ENCODE data around the gene TMEM18. TPM values are rescaled to one million over a fixed set of nuclear protein-coding genes. Genes with fewer than 3 reads are reported as not detected.

The TMEM18 gene
- total RNA-seq, 1 experiment from 2014 or later = 19.0 TPM

DNA sequence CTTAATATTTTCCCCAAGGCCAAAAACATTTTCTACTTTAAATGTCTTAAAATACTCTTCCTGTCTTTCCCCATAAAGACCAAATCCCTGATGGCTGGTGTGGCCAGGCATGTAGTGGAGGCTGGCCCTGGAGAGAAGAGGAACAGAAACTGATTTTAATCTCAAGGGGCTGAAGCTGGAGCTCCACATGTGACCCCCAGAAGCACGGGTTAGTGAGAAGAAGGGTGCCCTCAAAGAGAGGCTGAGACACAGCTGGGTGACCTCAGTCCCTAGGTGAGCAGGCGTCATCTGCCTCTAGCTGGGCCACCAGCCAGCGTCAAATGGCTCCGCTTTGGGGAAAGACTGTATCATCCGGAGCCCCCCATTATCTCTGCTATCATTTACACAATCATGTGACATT lies 19.3 kb upstream of the TMEM18 start:
- TF ChIP-seq, protein P1, sequence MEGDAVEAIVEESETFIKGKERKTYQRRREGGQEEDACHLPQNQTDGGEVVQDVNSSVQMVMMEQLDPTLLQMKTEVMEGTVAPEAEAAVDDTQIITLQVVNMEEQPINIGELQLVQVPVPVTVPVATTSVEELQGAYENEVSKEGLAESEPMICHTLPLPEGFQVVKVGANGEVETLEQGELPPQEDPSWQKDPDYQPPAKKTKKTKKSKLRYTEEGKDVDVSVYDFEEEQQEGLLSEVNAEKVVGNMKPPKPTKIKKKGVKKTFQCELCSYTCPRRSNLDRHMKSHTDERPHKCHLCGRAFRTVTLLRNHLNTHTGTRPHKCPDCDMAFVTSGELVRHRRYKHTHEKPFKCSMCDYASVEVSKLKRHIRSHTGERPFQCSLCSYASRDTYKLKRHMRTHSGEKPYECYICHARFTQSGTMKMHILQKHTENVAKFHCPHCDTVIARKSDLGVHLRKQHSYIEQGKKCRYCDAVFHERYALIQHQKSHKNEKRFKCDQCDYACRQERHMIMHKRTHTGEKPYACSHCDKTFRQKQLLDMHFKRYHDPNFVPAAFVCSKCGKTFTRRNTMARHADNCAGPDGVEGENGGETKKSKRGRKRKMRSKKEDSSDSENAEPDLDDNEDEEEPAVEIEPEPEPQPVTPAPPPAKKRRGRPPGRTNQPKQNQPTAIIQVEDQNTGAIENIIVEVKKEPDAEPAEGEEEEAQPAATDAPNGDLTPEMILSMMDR (IDR thresholded peaks at IDR 0.05; ENCODE audit: unreplicated experiment) = no peak
- Mint-ChIP-seq H3K4me1 (ENCODE audit: low read depth, unreplicated experiment) (peaks cover 9% of the 10 kb centered on the region), H3K27ac (ENCODE audit: unreplicated experiment) (no peak overlapping the region), H3K4me3 (ENCODE audit: low read depth, unreplicated experiment) (no peak overlapping the region), H3K9me3 (ENCODE audit: low read depth, unreplicated experiment) (peaks cover 8% of the 10 kb centered on the region), H3K36me3 (ENCODE audit: insufficient read depth, unreplicated experiment) (no peaks in the 10 kb centered on the region), H3K27me3 (ENCODE audit: unreplicated experiment) (no peaks in the 10 kb centered on the region)
- CTCF ChIA-PET = no interaction called here
- intact Hi-C loops (cut with micrococcal nuclease; ENCODE audit: unreplicated experiment) = no loop called here
- no peak for DNase-seq
- BruUV-seq (replicated peaks) = no TSS peak

DNA sequence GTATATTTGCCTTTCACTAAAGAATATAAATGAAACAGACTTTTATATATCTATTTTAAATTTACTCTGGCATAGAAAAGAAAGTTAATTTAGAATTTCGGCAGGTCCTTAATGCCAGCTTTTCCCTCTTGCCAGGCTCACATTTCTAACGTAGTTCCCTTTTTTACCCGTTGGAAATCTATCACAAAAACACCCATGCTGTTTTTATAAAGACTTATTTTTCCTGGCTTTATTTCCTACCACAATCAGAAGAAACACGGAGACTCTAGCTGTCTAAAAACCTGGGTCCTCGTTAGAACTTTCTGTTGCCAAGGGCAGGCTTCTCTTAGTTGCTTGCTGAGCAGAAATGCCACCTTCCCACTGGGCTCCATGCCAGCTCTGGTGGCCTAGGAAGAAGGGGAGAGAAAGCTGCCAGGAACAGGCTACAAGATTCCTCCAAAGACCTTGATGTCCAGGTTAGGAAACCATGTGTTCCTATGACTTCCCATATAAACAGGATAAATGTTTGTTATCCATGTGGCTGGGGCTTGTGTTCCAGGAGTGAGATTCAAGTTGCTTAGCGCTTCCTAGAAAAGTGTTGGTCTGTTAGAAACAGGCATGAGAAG lies 17.8 kb upstream of the TMEM18 start:
- TF ChIP-seq, protein P1 (IDR thresholded peaks at IDR 0.05; ENCODE audit: unreplicated experiment) = no peak
- Mint-ChIP-seq H3K9me3 (ENCODE audit: low read depth, unreplicated experiment) (peaks cover 5% of the 10 kb centered on the region), H3K36me3 (ENCODE audit: insufficient read depth, unreplicated experiment) (no peaks in the 10 kb centered on the region), H3K27me3 (ENCODE audit: unreplicated experiment) (no peaks in the 10 kb centered on the region), H3K4me3 (ENCODE audit: low read depth, unreplicated experiment) (no peak overlapping the region), H3K27ac (ENCODE audit: unreplicated experiment) (no peak overlapping the region), H3K4me1 (ENCODE audit: low read depth, unreplicated experiment) (peaks cover 9% of the 10 kb centered on the region)
- no TSS peak for BruUV-seq (replicated peaks)
- intact Hi-C loops (cut with micrococcal nuclease; ENCODE audit: unreplicated experiment) = no loop called here
- CTCF ChIA-PET = no interaction called here
- no peak for DNase-seq

DNA sequence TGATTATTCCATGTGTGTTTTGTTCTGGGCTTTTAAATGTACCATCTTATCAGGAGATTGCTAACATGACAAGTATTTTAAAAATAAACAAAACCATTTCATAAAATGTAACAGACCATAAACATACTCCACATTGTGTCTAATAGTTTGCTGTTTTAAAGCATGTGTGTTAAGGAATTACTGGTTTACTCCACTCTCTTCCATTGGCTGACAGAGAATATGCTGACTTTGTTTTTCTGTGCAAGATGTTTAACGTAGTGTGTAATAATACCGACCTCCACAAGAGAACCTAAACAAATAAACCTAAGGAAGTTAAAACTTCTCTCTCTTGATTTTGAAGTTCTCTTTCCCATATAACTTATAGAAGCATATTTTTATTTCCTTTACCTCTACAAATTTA lies 17.0 kb upstream of the TMEM18 start:
- intact Hi-C loops (cut with micrococcal nuclease; ENCODE audit: unreplicated experiment) = no loop called here
- peaks cover 5% of the 10 kb centered on the region for H3K9me3 Mint-ChIP-seq (ENCODE audit: low read depth, unreplicated experiment)
- H3K27ac Mint-ChIP-seq (ENCODE audit: unreplicated experiment) = no peak overlapping the region
- no TSS peak for BruUV-seq (replicated peaks)
- CTCF ChIA-PET = no interaction called here
- H3K27me3 Mint-ChIP-seq (ENCODE audit: unreplicated experiment) = no peaks in the 10 kb centered on the region
- TF ChIP-seq, protein P1 (IDR thresholded peaks at IDR 0.05; ENCODE audit: unreplicated experiment) = no peak
- H3K4me1 Mint-ChIP-seq (ENCODE audit: low read depth, unreplicated experiment) = peaks cover 9% of the 10 kb centered on the region
- DNase-seq = no peak
- H3K36me3 Mint-ChIP-seq (ENCODE audit: insufficient read depth, unreplicated experiment) = no peaks in the 10 kb centered on the region
- H3K4me3 Mint-ChIP-seq (ENCODE audit: low read depth, unreplicated experiment) = no peak overlapping the region

DNA sequence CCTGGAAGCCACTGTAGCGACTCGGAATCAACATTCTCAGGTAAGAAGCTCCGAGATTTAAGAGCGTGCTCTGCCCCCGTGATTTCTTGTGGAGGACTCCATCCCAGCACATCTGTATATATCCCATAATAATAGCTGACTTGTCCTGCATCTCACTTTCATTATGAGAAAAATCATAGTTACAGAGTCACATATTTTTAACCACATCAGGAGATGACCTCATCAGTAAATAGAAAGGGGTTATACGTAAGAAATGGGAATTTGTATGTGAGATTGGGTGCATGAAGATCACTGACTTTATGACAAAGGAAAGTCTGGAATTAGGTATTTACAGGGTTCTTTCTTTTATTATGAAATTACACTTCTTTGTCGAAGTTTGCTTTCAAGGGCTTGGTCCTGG lies 16.4 kb upstream of the TMEM18 start:
- Mint-ChIP-seq H3K9me3 (ENCODE audit: low read depth, unreplicated experiment) (peaks cover 1% of the 10 kb centered on the region), H3K36me3 (ENCODE audit: insufficient read depth, unreplicated experiment) (no peaks in the 10 kb centered on the region), H3K27ac (ENCODE audit: unreplicated experiment) (no peak overlapping the region), H3K4me1 (ENCODE audit: low read depth, unreplicated experiment) (peaks cover 9% of the 10 kb centered on the region), H3K27me3 (ENCODE audit: unreplicated experiment) (no peaks in the 10 kb centered on the region), H3K4me3 (ENCODE audit: low read depth, unreplicated experiment) (no peak overlapping the region)
- CTCF ChIA-PET = no interaction called here
- no peak for DNase-seq
- TF ChIP-seq, protein P1 (IDR thresholded peaks at IDR 0.05; ENCODE audit: unreplicated experiment) = no peak
- intact Hi-C loops (cut with micrococcal nuclease; ENCODE audit: unreplicated experiment) = no loop called here
- BruUV-seq (replicated peaks) = no TSS peak

Data from Calu3 (cell line).